KG1 (cell line): ENCODE results near the gene ESPN.
A peak's percentile ranks its signal among the peaks of the same experiment; 100 is the strongest.

Experiments
- DNase-seq: peaks from one replicate; lab custom pipeline; 2025; lab: John Stamatoyannopoulos, UW

The ESPN gene

GRCh38 chr1:6499296-6499695 is 74.7 kb downstream of the ESPN start:
- no peak for DNase-seq

- no peak for DNase-seq
These were observed 76.1 kb downstream of the ESPN start for GRCh38 chr1:6500544-6501278.

- no peak for DNase-seq
These were observed 76.8 kb downstream of the ESPN start for GRCh38 chr1:6501279-6501813.

GRCh38 chr1:6502000-6502891 is 77.7 kb downstream of the ESPN start:
- DNase-seq = no peak

- no peak for DNase-seq
These were observed 79.5 kb downstream of the ESPN start for GRCh38 chr1:6503884-6504602.

- no peak for DNase-seq
These were observed 80.3 kb downstream of the ESPN start for GRCh38 chr1:6504887-6505286.

- no peak for DNase-seq
These were observed 81.0 kb downstream of the ESPN start for GRCh38 chr1:6505367-6506209.

GRCh38 chr1:6506210-6507036 is 81.8 kb downstream of the ESPN start:
- no peak for DNase-seq

- DNase-seq = peak; percentile 27
These were observed 82.5 kb downstream of the ESPN start for GRCh38 chr1:6507037-6507428.

GRCh38 chr1:6507461-6507911 is 82.9 kb downstream of the ESPN start:
- DNase-seq = no peak

GRCh38 chr1:6508154-6508815 is 83.7 kb downstream of the ESPN start:
- no peak for DNase-seq

GRCh38 chr1:6508816-6509189 is 84.2 kb downstream of the ESPN start:
- DNase-seq = no peak

GRCh38 chr1:6509220-6509918 is 84.8 kb downstream of the ESPN start:
- DNase-seq = no peak

GRCh38 chr1:6509919-6510291 is 85.3 kb downstream of the ESPN start:
- DNase-seq = no peak

- DNase-seq = no peak
These were observed 85.9 kb downstream of the ESPN start for GRCh38 chr1:6510493-6510892.
